B cell (primary cell): ENCODE data around the gene OR51A4. TPM values are rescaled to one million over a fixed set of nuclear protein-coding genes. Genes with fewer than 3 reads are reported as not detected.
A peak's percentile ranks its signal among the peaks of the same experiment; 100 is the strongest.

ENCODE experiments used
- ATAC-seq: fragments of 200-7000 bp; cut with Tn5 transposase; one replicate; pipeline ENCODE4 v1.10.0; 2021; ENCODE audit warnings: low read depth, mild to moderate bottlenecking, moderate number of reproducible peaks, moderate library complexity
- CTCF ChIA-PET: fragments of 350-600 bp; sonication (Branson Sonifier 250); formaldehyde crosslinking; loops from one replicate; lab custom pipeline; 2021; ENCODE audit warnings: antibody characterized with exemption, inconsistent platforms; lab: Charles Lee
- POLR2A ChIA-PET: fragments of 350-600 bp; sonication (Branson Sonifier 250); formaldehyde crosslinking; loops from one replicate; lab custom pipeline; 2021; ENCODE audit warnings: antibody characterized with exemption; lab: Charles Lee
- DNase-seq: peaks from one replicate; pipeline ENCODE4 v3.0.0; 2013
- H2AFZ ChIP-seq: 2 replicates; pipeline ENCODE4 v1.6.1; 2012; ENCODE audit warnings: mild to moderate bottlenecking, low read depth, low read length; ENCODE audit not compliant: insufficient read depth, poor library complexity, severe bottlenecking
- H3K27ac ChIP-seq, 2 donors: 1 replicate in 1 of 2; 2 replicates in 1 of 2; pipeline ENCODE4 v1.5.1; 2012 to 2013; ENCODE audit warnings: low read length in 2 of 2, mild to moderate bottlenecking in 2 of 2, moderate library complexity in 1 of 2
- H3K27me3 ChIP-seq, 4 experiments: fragments of 200-600 bp in 1 of 4; sonication (generic) in 1 of 4; replicated peaks in 1 of 4; 1 replicate in 2 of 4; 2 replicates in 2 of 4; pipeline versions ENCODE4 v1.6.1 to v1.7.0; 2013 to 2016; ENCODE audit warnings: low read length in 3 of 4, mild to moderate bottlenecking in 2 of 4, mixed read lengths in 1 of 4, moderate library complexity in 1 of 4; ENCODE audit not compliant: insufficient read depth in 4 of 4, control insufficient read depth in 3 of 4; ENCODE audit errors: control extremely low read depth in 1 of 4
- H3K36me3 ChIP-seq, 2 experiments: replicated peaks in 1 of 2; 1 replicate in 1 of 2; 2 replicates in 1 of 2; pipeline versions ENCODE4 v1.6.1 to v1.7.1; 2013; ENCODE audit warnings: low read length in 1 of 2; ENCODE audit not compliant: insufficient read depth in 2 of 2, control insufficient read depth in 1 of 2; ENCODE audit errors: control extremely low read depth in 1 of 2, extremely low read depth in 1 of 2
- H3K4me1 ChIP-seq, 2 donors: fragments of 200-600 bp in 1 of 2; sonication (generic) in 1 of 2; 1 replicate in 1 of 2; 2 replicates in 1 of 2; pipeline versions ENCODE4 v1.5.1 to v1.6.1; 2013 to 2017; ENCODE audit warnings: low read length in 2 of 2; ENCODE audit not compliant: control insufficient read depth in 2 of 2, insufficient read depth in 2 of 2
- H3K4me2 ChIP-seq: replicated peaks from 2 replicates; pipeline ENCODE3; 2012; ENCODE audit warnings: mild to moderate bottlenecking, low read depth, low read length; ENCODE audit not compliant: poor library complexity, severe bottlenecking
- H3K4me3 ChIP-seq, 5 experiments: fragments of 200-600 bp in 1 of 5; sonication (generic) in 1 of 5; 1 replicate in 3 of 5; 2 replicates in 2 of 5; pipeline versions ENCODE4 v1.5.1 to v1.7.0; 2011 to 2016; ENCODE audit warnings: low read length in 4 of 5, mild to moderate bottlenecking in 4 of 5, low read depth in 2 of 5, control low read depth in 1 of 5, moderate library complexity in 1 of 5; ENCODE audit not compliant: insufficient read depth in 1 of 5; ENCODE audit errors: control extremely low read depth in 1 of 5, extremely low read depth in 1 of 5
- H3K79me2 ChIP-seq: fragments of 200-600 bp; sonication (generic); one replicate; pipeline ENCODE4 v1.6.0; 2016; ENCODE audit warnings: low read length; ENCODE audit not compliant: control insufficient read depth, insufficient read depth
- H3K9ac ChIP-seq: fragments of 200-600 bp; sonication (generic); 2 replicates; pipeline ENCODE4 v1.6.1; 2017; ENCODE audit warnings: mild to moderate bottlenecking, low read length, moderate library complexity
- H3K9me3 ChIP-seq, 3 donors: one replicate each; pipeline versions ENCODE4 v1.6.1 to v1.7.1; 2013; ENCODE audit warnings: low read length in 2 of 3; ENCODE audit not compliant: control insufficient read depth in 2 of 3, insufficient read depth in 1 of 3; ENCODE audit errors: control extremely low read depth in 1 of 3
- H4K20me1 ChIP-seq: 2 replicates; pipeline ENCODE4 v1.6.0; 2012; ENCODE audit warnings: mild to moderate bottlenecking, low read length; ENCODE audit not compliant: insufficient read depth, control insufficient read depth, poor library complexity, severe bottlenecking
- H3K27ac Mint-ChIP-seq: one replicate; pipeline ENCODE4 v1.8.0; 2021; ENCODE audit warnings: mixed read lengths
- H3K27me3 Mint-ChIP-seq: one replicate; pipeline ENCODE4 v1.8.0; 2021; ENCODE audit warnings: mixed read lengths
- H3K4me1 Mint-ChIP-seq: one replicate; pipeline ENCODE4 v1.8.0; 2021; ENCODE audit warnings: mixed read lengths
- H3K4me3 Mint-ChIP-seq: one replicate; pipeline ENCODE4 v1.8.0; 2021; ENCODE audit warnings: mixed read lengths
- H3K9me3 Mint-ChIP-seq: one replicate; pipeline ENCODE4 v1.8.0; 2022; ENCODE audit warnings: mixed read lengths; ENCODE audit not compliant: insufficient read depth
- CTCF ChIP-seq: fragments of 200-600 bp; IDR thresholded peaks from one replicate; pipeline ENCODE4 v1.8.0; 2022; ENCODE audit warnings: antibody characterized with exemption, mild to moderate bottlenecking
- EZH2 ChIP-seq: IDR thresholded peaks from 2 replicates; pipeline ENCODE4 v1.6.1; 2012; ENCODE audit warnings: borderline replicate concordance, low read depth, mild to moderate bottlenecking, moderate library complexity, low read length; ENCODE audit not compliant: insufficient read depth, poor library complexity, severe bottlenecking
- intact Hi-C: fragments of 100-400 bp; cut with micrococcal nuclease; formaldehyde crosslinking; loops from one replicate; pipeline ENCODE4 v1.10.0; 2022
- polyA plus RNA-seq: library from polyadenylated mRNA; depleted of rRNA; stranded (reverse); fragments of >200 nt; gene quantifications from 2 replicates; pipeline ENCODE4 v1.2.3, GENCODE V29; 2012
- total RNA-seq, 2 donors: library from RNA; stranded (reverse); fragments of 120-200 nt in 1 of 2; gene quantifications; 1 replicate in 1 of 2; 2 replicates in 1 of 2; pipeline versions ENCODE4 v1.2.3 to v1.2.4, GENCODE V29; 2013 to 2022

OR51A4 gene
- total and polyA plus RNA-seq, 2 donors (not counting 1 experiment from before 2014, with no cell fraction given), result not detected

- no peak overlapping the region for H3K4me2 ChIP-seq
- Mint-ChIP-seq H3K4me3 (no peak overlapping the region), H3K9me3 (no peaks in the 10 kb centered on the region), H3K27ac (no peak overlapping the region), H3K27me3 (no peaks in the 10 kb centered on the region), H3K4me1 (no peaks in the 10 kb centered on the region)
- DNase-seq (no peak), ATAC-seq (no peak)
- H3K36me3 ChIP-seq, result no peaks in the 10 kb centered on the region
- no peak overlapping the region for H2AFZ ChIP-seq
- POLR2A ChIA-PET, result no interaction called here
- H3K4me1 ChIP-seq, result no peaks in the 10 kb centered on the region
- no peaks in the 10 kb centered on the region for H3K27me3 ChIP-seq
- no peaks in the 10 kb centered on the region for H3K9me3 ChIP-seq
- TF ChIP-seq EZH2 (no peak), CTCF (no peak)
- H3K4me3 ChIP-seq, result no peak overlapping the region
- H3K27ac ChIP-seq, result no peak overlapping the region
- CTCF ChIA-PET, result no interaction called here
- no peaks in the 10 kb centered on the region for H4K20me1 ChIP-seq
- no peaks in the 10 kb centered on the region for H3K79me2 ChIP-seq
- H3K9ac ChIP-seq, result no peak overlapping the region
- intact Hi-C loops, result no loop called here
Measured at GRCh38 chr11:4916581-4916980, 30.8 kb downstream of the OR51A4 start.

GRCh38 chr11:4903484-4903883, 43.9 kb downstream of the OR51A4 start, which contains the start of gene OR51A7:
TSS of gene OR51A7 (plus strand) at chr11:4903783. CDS start at chr11:4907370, 3,587 bp downstream.
- no peak within 1 kb of the TSS for H3K4me3 Mint-ChIP-seq
- intact Hi-C loops, result no loop called here
- H3K27ac Mint-ChIP-seq, result peak within 1 kb of the TSS; percentile 23
- no peak for ATAC-seq
- TF ChIP-seq EZH2, result no peak
- no peak for TF ChIP-seq CTCF
- H3K9me3 Mint-ChIP-seq, result no peaks in the 10 kb centered on the region
- peaks cover 4% of the 10 kb centered on the region for H3K27me3 Mint-ChIP-seq
- Histone ChIP-seq H3K4me3 (no peak within 1 kb of the TSS), H3K4me1 (peaks cover 0 to 7% of the 10 kb centered on the region in 2 donors), H3K79me2 (no peaks in the 10 kb centered on the region), H4K20me1 (no peaks in the 10 kb centered on the region), H3K9ac (no peak within 1 kb of the TSS), H2AFZ (no peak within 1 kb of the TSS), H3K36me3 (no peaks in the 10 kb centered on the region), H3K27me3 (no peaks in the 10 kb centered on the region), H3K27ac (no peak within 1 kb of the TSS), H3K4me2 (no peak within 1 kb of the TSS), H3K9me3 (no peaks in the 10 kb centered on the region)
- ChIA-PET CTCF (no interaction called here), POLR2A (no interaction called here)
- peaks cover 5% of the 10 kb centered on the region for H3K4me1 Mint-ChIP-seq
- peak; percentile 36 for DNase-seq

Other genes with a start within 250 kb of the OR51A4 start
- not detected in 2 replicates for gene OR51E2, start 249.8 kb downstream of the OR51A4 start, total RNA-seq
- gene OR51E2, start 249.8 kb downstream of the OR51A4 start, polyA plus RNA-seq, result not detected in 2 replicates
- gene MMP26, start 242.8 kb downstream of the OR51A4 start, total RNA-seq, result not detected in 2 replicates
- not detected in 2 replicates for gene MMP26, start 242.8 kb downstream of the OR51A4 start, polyA plus RNA-seq
- not detected in 2 replicates for gene OR51F1, start 177.7 kb downstream of the OR51A4 start, total RNA-seq
- gene OR51F1, start 177.7 kb downstream of the OR51A4 start, polyA plus RNA-seq, result not detected in 2 replicates
- gene OR52R1, start 143.2 kb downstream of the OR51A4 start, total RNA-seq, result not detected in 2 replicates
- not detected in 2 replicates for gene OR52R1, start 143.2 kb downstream of the OR51A4 start, polyA plus RNA-seq
- gene OR51F2, start 126.3 kb downstream of the OR51A4 start, total RNA-seq, result not detected in 2 replicates
- not detected in 2 replicates for gene OR51F2, start 126.3 kb downstream of the OR51A4 start, polyA plus RNA-seq
- gene OR51S1, start 98.4 kb downstream of the OR51A4 start, total RNA-seq, result not detected in 2 replicates
- not detected in 2 replicates for gene OR51S1, start 98.4 kb downstream of the OR51A4 start, polyA plus RNA-seq
- not detected in 2 replicates for gene OR51T1, start 65.7 kb downstream of the OR51A4 start, total RNA-seq
- gene OR51T1, start 65.7 kb downstream of the OR51A4 start, polyA plus RNA-seq, result not detected in 2 replicates
- gene OR51A7, start 43.8 kb downstream of the OR51A4 start, total RNA-seq, result not detected in 2 replicates
- not detected in 2 replicates for gene OR51A7, start 43.8 kb downstream of the OR51A4 start, polyA plus RNA-seq
- gene OR51G2, start 28.3 kb downstream of the OR51A4 start, total RNA-seq, result not detected in 2 replicates
- gene OR51G2, start 28.3 kb downstream of the OR51A4 start, polyA plus RNA-seq, result not detected in 2 replicates
- not detected in 2 replicates for gene OR51G1, start 23.3 kb downstream of the OR51A4 start, total RNA-seq
- gene OR51G1, start 23.3 kb downstream of the OR51A4 start, polyA plus RNA-seq, result not detected in 2 replicates
- not detected in 2 replicates for gene OR51A2, start 8.1 kb upstream of the OR51A4 start, total RNA-seq
- gene OR51A2, start 8.1 kb upstream of the OR51A4 start, polyA plus RNA-seq, result not detected in 2 replicates
- not detected in 2 replicates for gene OR51L1, start 47.2 kb upstream of the OR51A4 start, total RNA-seq
- not detected in 2 replicates for gene OR51L1, start 47.2 kb upstream of the OR51A4 start, polyA plus RNA-seq
- not detected in 2 replicates for gene OR52J3, start 98.9 kb upstream of the OR51A4 start, total RNA-seq
- gene OR52J3, start 98.9 kb upstream of the OR51A4 start, polyA plus RNA-seq, result not detected in 2 replicates
- not detected in 2 replicates for gene OR52E2, start 112.0 kb upstream of the OR51A4 start, total RNA-seq
- not detected in 2 replicates for gene OR52E2, start 112.0 kb upstream of the OR51A4 start, polyA plus RNA-seq
- not detected in 2 replicates for gene OR52E1, start 122.0 kb upstream of the OR51A4 start, total RNA-seq
- not detected in 2 replicates for gene OR52E1, start 122.0 kb upstream of the OR51A4 start, polyA plus RNA-seq
- not detected in 2 replicates for gene OR52A5, start 190.8 kb upstream of the OR51A4 start, total RNA-seq
- not detected in 2 replicates for gene OR52A5, start 190.8 kb upstream of the OR51A4 start, polyA plus RNA-seq
- gene OR52A1, start 207.2 kb upstream of the OR51A4 start, total RNA-seq, result not detected in 2 replicates
- not detected in 2 replicates for gene OR52A1, start 207.2 kb upstream of the OR51A4 start, polyA plus RNA-seq